ENCODE data around the gene CDK14. TPM values are rescaled to one million over a fixed set of nuclear protein-coding genes. Genes with fewer than 3 reads are reported as not detected.

CDK14 gene
- total RNA-seq, 1 donor from 2014 or later: 52.3 TPM

- no peaks in the 10 kb centered on the region for H3K4me1 Mint-ChIP-seq
- Histone ChIP-seq H3F3A (ENCODE audit: low read depth) (no peaks in the 10 kb centered on the region), H3K4me2 (no peak overlapping the region), H3K9ac (no peak overlapping the region), H3K27me3 (no peaks in the 10 kb centered on the region), H3K79me2 (ENCODE audit: low read depth) (no peaks in the 10 kb centered on the region), H3K27ac (no peak overlapping the region), H2AFZ (replicated peaks) (no peak overlapping the region), H3K9me3 (ENCODE audit: low read depth) (no peaks in the 10 kb centered on the region), H3K36me3 (no peaks in the 10 kb centered on the region), H3K4me3 (no peak overlapping the region), H4K20me1 (ENCODE audit: low read depth) (no peaks in the 10 kb centered on the region), H3K4me1 (no peaks in the 10 kb centered on the region)
- H3K9me3 Mint-ChIP-seq: no peaks in the 10 kb centered on the region
- H3K27me3 Mint-ChIP-seq (ENCODE audit: insufficient read depth, low read depth): no peaks in the 10 kb centered on the region
- DNase-seq (ENCODE audit: low spot score): no peak
- no peak for TF ChIP-seq EZH2 (IDR thresholded peaks at IDR 0.05)
- TF ChIP-seq CTCF (IDR thresholded peaks at IDR 0.05): no peak
- TF ChIP-seq EZH2phosphoT487 (IDR thresholded peaks at IDR 0.05): no peak
- no peaks in the 10 kb centered on the region for H3K36me3 Mint-ChIP-seq
- no peak overlapping the region for H3K4me3 Mint-ChIP-seq
- H3K27ac Mint-ChIP-seq: no peak overlapping the region
Measured at GRCh38 chr7:90560730-90561129, 35.4 kb upstream of the CDK14 start.

GRCh38 chr7:90563286-90563685 is 32.8 kb upstream of the CDK14 start:
- no peaks in the 10 kb centered on the region for H4K20me1 ChIP-seq (ENCODE audit: low read depth)
- H3K79me2 ChIP-seq (ENCODE audit: low read depth): no peaks in the 10 kb centered on the region
- Mint-ChIP-seq H3K9me3 (no peaks in the 10 kb centered on the region), H3K4me1 (no peaks in the 10 kb centered on the region), H3K4me3 (no peak overlapping the region), H3K36me3 (no peaks in the 10 kb centered on the region), H3K27me3 (ENCODE audit: insufficient read depth, low read depth) (no peaks in the 10 kb centered on the region), H3K27ac (no peak overlapping the region)
- H3K4me2 ChIP-seq: no peak overlapping the region
- DNase-seq (ENCODE audit: low spot score): no peak
- no peak overlapping the region for H3K9ac ChIP-seq
- H3K4me1 ChIP-seq: no peaks in the 10 kb centered on the region
- no peaks in the 10 kb centered on the region for H3K27me3 ChIP-seq
- H3K4me3 ChIP-seq: no peak overlapping the region
- H2AFZ ChIP-seq (replicated peaks): no peak overlapping the region
- no peak overlapping the region for H3K27ac ChIP-seq
- H3K9me3 ChIP-seq (ENCODE audit: low read depth): no peaks in the 10 kb centered on the region
- no peaks in the 10 kb centered on the region for H3K36me3 ChIP-seq
- H3F3A ChIP-seq (ENCODE audit: low read depth): no peaks in the 10 kb centered on the region
- TF ChIP-seq EZH2phosphoT487 (IDR thresholded peaks at IDR 0.05): no peak
- no peak for TF ChIP-seq EZH2 (IDR thresholded peaks at IDR 0.05)
- no peak for TF ChIP-seq CTCF (IDR thresholded peaks at IDR 0.05)

GRCh38 chr7:90564455-90564854 is 31.7 kb upstream of the CDK14 start:
- no peak for TF ChIP-seq EZH2phosphoT487 (IDR thresholded peaks at IDR 0.05)
- TF ChIP-seq CTCF (IDR thresholded peaks at IDR 0.05): no peak
- TF ChIP-seq EZH2 (IDR thresholded peaks at IDR 0.05): no peak
- no peak overlapping the region for H2AFZ ChIP-seq (replicated peaks)
- H4K20me1 ChIP-seq (ENCODE audit: low read depth): no peaks in the 10 kb centered on the region
- no peak overlapping the region for H3K4me2 ChIP-seq
- Mint-ChIP-seq H3K4me1 (peaks cover 4% of the 10 kb centered on the region), H3K27me3 (ENCODE audit: insufficient read depth, low read depth) (no peaks in the 10 kb centered on the region), H3K27ac (no peak overlapping the region), H3K9me3 (no peaks in the 10 kb centered on the region), H3K4me3 (no peak overlapping the region), H3K36me3 (no peaks in the 10 kb centered on the region)
- H3K27me3 ChIP-seq: no peaks in the 10 kb centered on the region
- DNase-seq (ENCODE audit: low spot score): no peak
- H3K79me2 ChIP-seq (ENCODE audit: low read depth): no peaks in the 10 kb centered on the region
- H3K9ac ChIP-seq: no peak overlapping the region
- H3K4me1 ChIP-seq: no peaks in the 10 kb centered on the region
- H3K36me3 ChIP-seq: no peaks in the 10 kb centered on the region
- H3K27ac ChIP-seq: no peak overlapping the region
- no peak overlapping the region for H3K4me3 ChIP-seq
- H3K9me3 ChIP-seq (ENCODE audit: low read depth): no peaks in the 10 kb centered on the region
- no peaks in the 10 kb centered on the region for H3F3A ChIP-seq (ENCODE audit: low read depth)
